Subcutaneous abdominal adipose tissue (tissue), 5 donors: ENCODE measurements around the gene SLC2A9.
"Not testable (repeated sequence)": the region's sequence is repeated elsewhere in the genome, so short reads cannot be mapped to it uniquely, and the experiment has no call there.

Experiments
- H3K27ac ChIP-seq: one replicate; pipeline ENCODE4 v1.7.0; 2013; ENCODE audit warnings: low read depth, mild to moderate bottlenecking, inconsistent platforms, low read length, moderate library complexity
- H3K27me3 ChIP-seq, 5 donors: one replicate each; pipeline ENCODE4 v1.7.0; 2013; ENCODE audit warnings: low read length in 5 of 5, inconsistent platforms in 1 of 5; ENCODE audit not compliant: control insufficient read depth in 5 of 5, insufficient read depth in 4 of 5
- H3K36me3 ChIP-seq, 5 donors: one replicate each; pipeline ENCODE4 v1.7.0; 2013; ENCODE audit warnings: low read length in 5 of 5; ENCODE audit not compliant: control insufficient read depth in 5 of 5, insufficient read depth in 5 of 5
- H3K4me1 ChIP-seq, 5 donors: one replicate each; pipeline ENCODE4 v1.7.0; 2013; ENCODE audit warnings: low read length in 5 of 5, mild to moderate bottlenecking in 3 of 5, moderate library complexity in 1 of 5; ENCODE audit not compliant: control insufficient read depth in 5 of 5, insufficient read depth in 5 of 5
- H3K4me3 ChIP-seq, 5 donors: one replicate each; pipeline ENCODE4 v1.7.0; 2013; ENCODE audit warnings: low read length in 5 of 5, low read depth in 1 of 5
- H3K9ac ChIP-seq, 5 donors: one replicate each; pipeline ENCODE4 v1.7.0; 2013; ENCODE audit warnings: low read length in 5 of 5, mild to moderate bottlenecking in 4 of 5, moderate library complexity in 3 of 5
- H3K9me3 ChIP-seq, 5 donors: one replicate each; pipeline ENCODE4 v1.7.0; 2013; ENCODE audit warnings: low read length in 5 of 5; ENCODE audit not compliant: control insufficient read depth in 5 of 5
- donor health status: healthy.
- donor health status: healthy.
- donor health status: healthy.
- donor health status: healthy.
- donor health status: healthy.

The SLC2A9 gene

GRCh38 chr4:9906996-9907395, 114.3 kb downstream of the SLC2A9 start:
- Histone ChIP-seq H3K27me3 (no peaks in the 10 kb centered on the region), H3K27ac (no peak overlapping the region), H3K9ac (no peak overlapping the region), H3K9me3 (peaks cover 0 to 7% (median 3%) of the 10 kb centered on the region in 5 donors), H3K4me1 (no peaks in the 10 kb centered on the region), H3K4me3 (no peak overlapping the region), H3K36me3 (peaks cover 0 to 6% (median 0%) of the 10 kb centered on the region in 5 donors)

GRCh38 chr4:9904976-9905587, 116.2 kb downstream of the SLC2A9 start:
- H3K27ac ChIP-seq: no peak overlapping the region
- H3K36me3 ChIP-seq: peaks cover 0 to 6% (median 0%) of the 10 kb centered on the region in 5 donors
- peaks cover 0 to 2% (median 0%) of the 10 kb centered on the region in 5 donors for H3K4me1 ChIP-seq
- no peak overlapping the region for H3K9ac ChIP-seq
- no peak overlapping the region for H3K4me3 ChIP-seq
- H3K27me3 ChIP-seq: no peaks in the 10 kb centered on the region
- H3K9me3 ChIP-seq: peaks cover 0 to 7% (median 3%) of the 10 kb centered on the region in 5 donors

- no peak overlapping the region for H3K27ac ChIP-seq
- H3K9ac ChIP-seq: no peak overlapping the region
- peaks cover 0 to 6% (median 0%) of the 10 kb centered on the region in 5 donors for H3K36me3 ChIP-seq
- H3K4me3 ChIP-seq: no peak overlapping the region
- peaks cover 0 to 19% (median 0%) of the 10 kb centered on the region in 5 donors for H3K4me1 ChIP-seq
- H3K9me3 ChIP-seq: no peaks in the 10 kb centered on the region
- no peaks in the 10 kb centered on the region for H3K27me3 ChIP-seq
Observed at GRCh38 chr4:9903317-9903716, 118.0 kb downstream of the SLC2A9 start.

- H3K4me1 ChIP-seq: peaks cover 0 to 19% (median 0%) of the 10 kb centered on the region in 5 donors
- no peaks in the 10 kb centered on the region for H3K27me3 ChIP-seq
- no peak overlapping the region for H3K4me3 ChIP-seq
- H3K36me3 ChIP-seq: peaks cover 0 to 6% (median 0%) of the 10 kb centered on the region in 5 donors
- H3K27ac ChIP-seq: no peak overlapping the region
- H3K9me3 ChIP-seq: no peaks in the 10 kb centered on the region
- H3K9ac ChIP-seq: no peak overlapping the region
Observed at GRCh38 chr4:9901257-9901656, 120.0 kb downstream of the SLC2A9 start.

- not testable (repeated sequence) for H3K36me3 ChIP-seq, H3K27ac ChIP-seq
- H3K4me1 ChIP-seq: peaks cover 0 to 19% (median 0%) of the 10 kb centered on the region in 5 donors
Observed at GRCh38 chr4:9900633-9901032, 120.7 kb downstream of the SLC2A9 start.

GRCh38 chr4:9899306-9900055, 121.8 kb downstream of the SLC2A9 start:
- Histone ChIP-seq H3K27me3 (no peaks in the 10 kb centered on the region), H3K27ac (no peak overlapping the region), H3K4me1 (peaks cover 0 to 19% (median 0%) of the 10 kb centered on the region in 5 donors), H3K4me3 (no peak overlapping the region), H3K9ac (no peak overlapping the region), H3K9me3 (no peaks in the 10 kb centered on the region), H3K36me3 (peaks cover 0 to 3% (median 0%) of the 10 kb centered on the region in 5 donors)

More at GRCh38 chr4:9900633-9901032, 120.7 kb downstream of the SLC2A9 start:
- not testable (repeated sequence) for H3K4me3 ChIP-seq, H3K27me3 ChIP-seq, H3K9ac ChIP-seq, H3K9me3 ChIP-seq

GRCh38 chr4:9898596-9899305, 122.5 kb downstream of the SLC2A9 start:
- no peak overlapping the region for H3K4me3 ChIP-seq
- no peaks in the 10 kb centered on the region for H3K27me3 ChIP-seq
- H3K27ac ChIP-seq: no peak overlapping the region
- H3K4me1 ChIP-seq: peaks cover 0 to 19% (median 0%) of the 10 kb centered on the region in 5 donors
- no peak overlapping the region for H3K9ac ChIP-seq
- H3K36me3 ChIP-seq: no peaks in the 10 kb centered on the region
- H3K9me3 ChIP-seq: no peaks in the 10 kb centered on the region

- no peak overlapping the region for H3K27ac ChIP-seq
- no peak overlapping the region for H3K4me3 ChIP-seq
- H3K27me3 ChIP-seq: peaks cover 0 to 7% (median 0%) of the 10 kb centered on the region in 5 donors
- no peaks in the 10 kb centered on the region for H3K36me3 ChIP-seq
- no peak overlapping the region for H3K9ac ChIP-seq
- H3K9me3 ChIP-seq: no peaks in the 10 kb centered on the region
- H3K4me1 ChIP-seq: peaks cover 0 to 19% (median 6%) of the 10 kb centered on the region in 5 donors
Observed at GRCh38 chr4:9895333-9895705, 126.0 kb downstream of the SLC2A9 start.

GRCh38 chr4:9894644-9895332, 126.5 kb downstream of the SLC2A9 start:
- no peaks in the 10 kb centered on the region for H3K9me3 ChIP-seq
- H3K4me3 ChIP-seq: no peak overlapping the region
- peaks cover 0 to 15% (median 10%) of the 10 kb centered on the region in 5 donors for H3K4me1 ChIP-seq
- H3K27me3 ChIP-seq: peaks cover 0 to 7% (median 0%) of the 10 kb centered on the region in 5 donors
- no peaks in the 10 kb centered on the region for H3K36me3 ChIP-seq
- H3K9ac ChIP-seq: no peak overlapping the region
- no peak overlapping the region for H3K27ac ChIP-seq
